Dedifferentiated amniotic fluid mesenchymal stem cell (primary cell): Measurements from ENCODE around the gene MAST3.

Source experiments
- DNase-seq: peaks from one replicate; pipeline ENCODE4 v3.0.0-alpha.2; 2016; ENCODE audit errors: extremely low spot score

MAST3 gene

GRCh38 chr19:18157465-18158063, 60.0 kb downstream of the MAST3 start:
- no peak for DNase-seq

GRCh38 chr19:18158467-18158866, 60.9 kb downstream of the MAST3 start:
- DNase-seq: no peak

GRCh38 chr19:18159059-18159616, 61.6 kb downstream of the MAST3 start:
- peak; percentile 25 for DNase-seq

GRCh38 chr19:18159810-18160209, 62.2 kb downstream of the MAST3 start:
- no peak for DNase-seq

GRCh38 chr19:18160493-18160970, 63.0 kb downstream of the MAST3 start:
- DNase-seq: no peak

GRCh38 chr19:18160971-18161635, 63.5 kb downstream of the MAST3 start:
- peak; percentile 25 for DNase-seq

GRCh38 chr19:18161636-18162002, 64.0 kb downstream of the MAST3 start:
- DNase-seq: no peak

GRCh38 chr19:18164072-18164471, 66.5 kb downstream of the MAST3 start:
- no peak for DNase-seq

- DNase-seq: no peak
Measured at GRCh38 chr19:18165794-18166544, 68.4 kb downstream of the MAST3 start.

GRCh38 chr19:18167011-18167410, 69.4 kb downstream of the MAST3 start:
- DNase-seq: no peak

- DNase-seq: no peak
Measured at GRCh38 chr19:18167975-18168645, 70.5 kb downstream of the MAST3 start.

- no peak for DNase-seq
Measured at GRCh38 chr19:18168673-18169381, 71.2 kb downstream of the MAST3 start.

GRCh38 chr19:18170714-18171255, 73.2 kb downstream of the MAST3 start:
- no peak for DNase-seq

- no peak for DNase-seq
Measured at GRCh38 chr19:18171605-18172327, 74.2 kb downstream of the MAST3 start.

- DNase-seq: no peak
Measured at GRCh38 chr19:18172331-18173053, 74.9 kb downstream of the MAST3 start.

GRCh38 chr19:18173054-18173571, 75.5 kb downstream of the MAST3 start:
- no peak for DNase-seq

GRCh38 chr19:18173572-18174288, 76.2 kb downstream of the MAST3 start, which contains the start of gene IFI30:
TSS of gene IFI30 (plus strand) at chr19:18173813. CDS start at chr19:18173842, 29 bp downstream.
- no peak for DNase-seq

- no peak for DNase-seq
Measured at GRCh38 chr19:18174983-18175382, 77.4 kb downstream of the MAST3 start.
